ENCODE measurements around the gene TUBGCP2. TPM values are rescaled to one million over a fixed set of nuclear protein-coding genes. Genes with fewer than 3 reads are reported as not detected.

The TUBGCP2 gene, protein sequence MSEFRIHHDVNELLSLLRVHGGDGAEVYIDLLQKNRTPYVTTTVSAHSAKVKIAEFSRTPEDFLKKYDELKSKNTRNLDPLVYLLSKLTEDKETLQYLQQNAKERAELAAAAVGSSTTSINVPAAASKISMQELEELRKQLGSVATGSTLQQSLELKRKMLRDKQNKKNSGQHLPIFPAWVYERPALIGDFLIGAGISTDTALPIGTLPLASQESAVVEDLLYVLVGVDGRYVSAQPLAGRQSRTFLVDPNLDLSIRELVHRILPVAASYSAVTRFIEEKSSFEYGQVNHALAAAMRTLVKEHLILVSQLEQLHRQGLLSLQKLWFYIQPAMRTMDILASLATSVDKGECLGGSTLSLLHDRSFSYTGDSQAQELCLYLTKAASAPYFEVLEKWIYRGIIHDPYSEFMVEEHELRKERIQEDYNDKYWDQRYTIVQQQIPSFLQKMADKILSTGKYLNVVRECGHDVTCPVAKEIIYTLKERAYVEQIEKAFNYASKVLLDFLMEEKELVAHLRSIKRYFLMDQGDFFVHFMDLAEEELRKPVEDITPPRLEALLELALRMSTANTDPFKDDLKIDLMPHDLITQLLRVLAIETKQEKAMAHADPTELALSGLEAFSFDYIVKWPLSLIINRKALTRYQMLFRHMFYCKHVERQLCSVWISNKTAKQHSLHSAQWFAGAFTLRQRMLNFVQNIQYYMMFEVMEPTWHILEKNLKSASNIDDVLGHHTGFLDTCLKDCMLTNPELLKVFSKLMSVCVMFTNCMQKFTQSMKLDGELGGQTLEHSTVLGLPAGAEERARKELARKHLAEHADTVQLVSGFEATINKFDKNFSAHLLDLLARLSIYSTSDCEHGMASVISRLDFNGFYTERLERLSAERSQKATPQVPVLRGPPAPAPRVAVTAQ
- total RNA-seq = 50.1 and 55.9 TPM in 2 replicates

DNA sequence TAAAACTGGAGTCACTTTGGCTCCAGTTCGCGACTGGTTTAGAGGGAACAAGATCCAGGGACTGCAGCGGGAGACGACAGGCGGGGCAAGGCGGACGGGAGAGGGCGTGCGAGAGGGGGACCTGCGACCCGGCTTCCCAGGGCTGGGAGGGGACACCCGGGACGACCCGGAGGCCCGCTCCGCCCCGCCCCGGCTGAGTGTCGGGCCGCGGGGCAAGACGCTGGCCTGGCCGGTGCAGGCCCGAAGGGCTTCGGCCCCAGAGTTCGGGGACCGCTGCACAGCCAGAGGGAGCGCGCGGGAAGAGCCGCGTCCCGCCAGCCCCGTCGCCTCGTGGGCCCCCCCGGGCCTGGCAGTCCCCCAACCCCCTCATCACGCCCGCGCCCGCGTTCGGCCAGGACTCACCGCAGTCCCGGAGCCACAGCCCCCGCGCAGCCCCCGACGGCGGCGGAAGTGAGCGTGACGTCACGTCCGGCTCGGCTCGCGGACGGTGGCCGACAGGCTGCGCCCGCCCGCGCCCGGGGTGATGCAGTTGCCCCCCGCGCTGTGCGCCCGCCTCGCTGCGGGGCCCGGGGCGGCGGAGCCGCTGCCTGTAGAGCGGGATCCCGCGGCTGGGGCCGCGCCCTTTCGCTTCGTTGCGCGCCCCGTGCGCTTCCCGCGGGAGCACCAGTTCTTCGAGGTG lies at the start of gene TUBGCP2, which contains the start of gene ZNF511:
Gene TUBGCP2, minus strand, starts transcription at position 452 of the 679 bp plus-strand sequence. CDS start 5,931 bp downstream, outside the sequence.
Gene ZNF511, plus strand, starts transcription at position 494 of the 679 bp plus-strand sequence. Its CDS starts 30 bp downstream, at position 524.

DNA sequence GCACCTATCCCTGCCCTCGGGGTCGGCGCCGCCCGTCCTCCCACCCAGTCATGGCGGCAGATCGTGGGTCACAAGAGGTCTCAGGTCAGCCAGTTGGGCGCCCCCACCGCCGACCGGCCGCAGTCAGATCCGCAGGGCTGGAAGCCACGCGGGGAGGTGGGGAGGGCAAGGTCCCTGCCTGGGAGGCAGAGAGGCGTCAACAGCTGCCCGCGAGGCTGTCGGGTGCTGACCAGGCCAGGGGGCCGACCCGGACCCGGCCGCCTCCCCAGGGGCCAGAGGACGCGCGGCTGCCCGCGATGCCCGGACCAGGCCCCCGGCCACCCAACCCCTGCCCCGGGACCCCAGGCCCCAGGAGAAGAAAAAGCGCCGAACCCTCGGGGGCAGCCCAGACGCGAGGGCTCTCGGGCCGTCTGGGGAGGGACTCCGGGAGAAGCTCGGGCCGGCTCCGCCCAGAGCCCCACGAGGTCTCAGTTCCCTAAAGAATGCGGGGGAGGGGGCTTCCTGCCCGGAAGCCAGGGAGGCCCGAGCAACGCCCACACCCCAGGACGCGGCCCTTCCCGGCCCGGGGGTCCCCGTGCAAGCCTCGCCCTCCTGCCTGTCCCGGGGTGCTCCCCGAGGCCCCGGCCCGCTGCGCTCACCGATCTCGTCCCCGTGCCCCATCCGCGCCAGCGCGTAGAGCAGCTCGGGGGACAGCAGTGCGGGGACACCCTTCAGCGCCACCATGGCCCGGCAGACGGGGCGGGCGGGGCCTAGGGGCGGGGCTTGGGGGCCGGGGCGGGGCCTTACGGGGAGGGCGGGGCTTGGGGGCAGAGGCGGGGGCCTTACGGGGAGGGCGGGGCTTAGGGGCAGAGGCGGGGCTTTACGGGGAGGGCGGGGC lies 48.9 kb upstream of the TUBGCP2 start, which contains the start of gene FUOM:
Gene FUOM, minus strand, starts transcription at position 735 of the 877 bp plus-strand sequence. Its CDS starts 12 bp downstream, at position 723.

DNA sequence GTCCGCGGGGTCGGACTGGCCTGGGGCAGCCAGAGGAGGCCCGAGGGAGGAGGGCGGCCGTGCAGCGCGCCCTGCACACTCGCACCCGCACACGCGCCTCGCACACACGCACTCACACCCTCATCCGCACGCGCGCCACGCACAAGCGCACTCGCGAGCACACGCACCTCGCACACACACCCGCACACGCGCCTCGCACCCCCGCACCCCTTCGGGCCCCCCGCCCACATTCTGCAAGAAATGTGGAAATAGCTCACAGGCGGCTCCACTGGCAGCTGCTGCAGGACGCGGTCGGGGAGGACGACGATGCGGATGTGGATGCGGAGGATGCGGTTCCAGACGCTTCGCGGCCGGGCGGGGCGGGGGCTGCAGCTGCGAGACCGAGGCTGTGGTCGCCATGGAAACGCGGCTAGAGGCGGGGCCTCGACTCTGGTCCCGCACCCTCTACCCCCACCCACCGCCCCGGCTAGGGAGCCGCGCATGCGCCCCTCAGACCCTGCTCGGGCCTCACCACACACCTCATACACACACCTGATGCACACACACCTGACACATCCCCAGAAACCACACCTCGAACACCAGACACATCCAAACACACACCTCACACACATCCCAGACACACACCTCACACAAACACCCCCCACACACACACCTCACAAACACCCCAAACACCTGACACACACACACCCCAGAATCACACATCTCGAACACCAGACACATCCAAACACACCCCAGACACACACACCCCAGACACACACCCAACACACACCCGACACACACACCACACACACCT lies 28.1 kb upstream of the TUBGCP2 start, which contains the start of gene CALY:
Gene CALY, minus strand, starts transcription at position 320 of the 793 bp plus-strand sequence. CDS start 7,907 bp downstream, outside the sequence.

DNA sequence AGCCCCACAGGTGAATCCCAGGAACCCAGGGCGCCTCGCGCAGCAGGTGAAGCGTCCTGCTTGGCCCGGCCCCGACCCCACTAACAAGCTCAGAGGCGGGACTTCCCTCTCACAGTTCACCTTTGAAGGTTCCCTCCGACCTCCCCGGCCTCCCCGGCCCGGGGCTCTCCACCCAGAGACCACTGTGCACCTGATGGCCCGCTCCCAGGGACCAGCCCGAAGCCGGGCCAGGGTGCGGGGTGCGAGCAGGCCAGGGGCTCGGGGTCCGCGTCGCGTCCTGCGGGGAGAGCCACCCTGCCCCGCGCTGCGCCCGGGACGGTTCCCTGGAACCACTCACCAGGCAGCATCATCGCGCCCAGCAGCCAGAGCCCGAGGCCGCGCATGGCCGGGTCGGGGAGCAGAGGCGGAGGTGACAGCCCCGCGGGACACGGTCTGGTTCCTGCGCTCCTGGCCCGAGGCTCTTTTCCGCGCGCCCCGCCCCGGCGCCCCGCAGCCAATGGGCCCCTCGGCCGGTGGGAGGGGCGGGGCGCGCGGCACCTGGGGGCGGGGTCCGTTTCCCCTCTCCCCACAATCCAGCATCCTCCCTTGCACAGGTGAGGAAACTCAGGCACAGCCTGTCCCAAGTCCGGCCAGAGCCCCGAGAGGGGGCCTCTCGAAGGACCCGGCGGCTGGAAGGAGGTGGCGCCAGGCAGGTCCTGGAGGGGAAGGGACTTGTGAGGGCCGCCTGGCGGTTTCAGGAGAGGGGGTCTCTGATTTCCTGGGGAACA lies 32.1 kb downstream of the TUBGCP2 start, which contains the start of gene ADAM8:
Gene ADAM8, minus strand, starts transcription at position 434 of the 767 bp plus-strand sequence. Its CDS starts 51 bp downstream, at position 383.

DNA sequence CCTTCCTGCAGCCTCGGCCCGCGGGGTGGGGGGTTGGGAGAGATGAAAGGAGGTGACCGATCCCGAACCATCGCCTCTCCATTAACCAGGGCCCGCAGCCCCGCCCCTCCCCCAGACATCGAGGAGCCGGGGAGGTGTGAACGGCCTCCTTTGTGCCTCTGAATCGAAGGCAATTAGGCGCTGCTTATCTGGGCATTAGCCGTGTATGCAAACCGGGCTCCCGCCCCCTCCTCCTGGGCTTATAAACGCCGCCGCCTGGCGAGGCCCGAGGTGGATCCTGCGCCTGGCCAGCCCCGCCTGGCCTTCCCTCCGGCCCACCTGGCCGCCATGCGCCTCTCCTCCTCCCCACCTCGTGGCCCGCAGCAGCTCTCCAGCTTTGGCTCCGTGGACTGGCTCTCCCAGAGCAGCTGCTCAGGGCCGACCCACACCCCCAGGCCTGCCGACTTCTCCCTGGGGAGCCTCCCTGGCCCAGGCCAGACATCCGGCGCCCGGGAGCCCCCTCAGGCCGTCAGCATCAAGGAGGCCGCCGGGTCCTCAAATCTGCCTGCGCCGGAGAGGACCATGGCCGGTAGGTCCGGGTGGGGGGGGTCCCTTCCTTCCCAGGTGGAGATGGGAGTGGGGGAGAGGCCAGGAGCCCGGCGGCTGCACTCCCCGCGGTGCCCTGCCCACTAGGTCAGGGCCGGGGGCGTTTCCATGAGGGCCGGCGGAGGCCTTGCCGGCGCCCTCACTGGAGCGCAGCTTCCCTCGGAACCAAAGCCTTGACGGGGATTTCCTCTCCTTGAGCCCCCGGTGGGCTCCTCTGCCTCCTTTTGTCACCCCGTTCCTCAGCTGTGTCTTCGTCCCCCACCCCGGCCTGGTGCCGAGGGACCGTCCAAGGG lies 70.8 kb downstream of the TUBGCP2 start, which contains the start of gene VENTX:
Gene VENTX, plus strand, starts transcription at position 268 of the 878 bp plus-strand sequence. Its CDS starts 60 bp downstream, at position 328.

DNA sequence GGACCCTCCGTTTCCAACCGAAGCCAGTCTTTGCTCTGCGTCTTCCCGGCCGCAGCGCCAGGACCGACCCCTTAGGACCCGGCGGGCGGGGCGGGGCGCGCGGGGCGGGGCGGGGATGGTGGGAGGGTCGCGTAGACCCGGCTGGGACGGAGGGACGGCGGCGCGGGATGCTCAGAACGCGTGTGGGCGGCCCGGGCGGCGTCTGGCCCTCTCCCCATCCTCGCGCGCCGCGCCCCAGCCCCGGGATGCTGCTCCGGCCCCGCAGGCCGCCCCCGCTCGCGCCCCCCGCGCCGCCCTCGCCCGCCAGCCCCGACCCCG lies 78.7 kb downstream of the TUBGCP2 start, which contains the start of gene UTF1:
Gene UTF1, plus strand, starts transcription at position 174 of the 318 bp plus-strand sequence. Its CDS starts 72 bp downstream, at position 246.

Other genes starting within 250 kb of the TUBGCP2 start
- gene ADGRA1, start 220.9 kb downstream of the TUBGCP2 start, total RNA-seq = not detected in 2 replicates
- under 0.01 and 0.21 TPM in 2 replicates for gene KNDC1, start 148.7 kb downstream of the TUBGCP2 start, total RNA-seq
- not detected in 2 replicates for gene UTF1, start 78.7 kb downstream of the TUBGCP2 start, total RNA-seq
- not detected in 2 replicates for gene VENTX, start 71.0 kb downstream of the TUBGCP2 start, total RNA-seq
- gene ADAM8, start 32.0 kb downstream of the TUBGCP2 start, total RNA-seq = 17.5 and 147 TPM in 2 replicates
- 19.5 and 24.1 TPM in 2 replicates for gene ZNF511, start within 50 bp of the TUBGCP2 start, total RNA-seq
- gene CALY, start 28.0 kb upstream of the TUBGCP2 start, total RNA-seq = not detected in 2 replicates
- not detected in 2 replicates for gene PRAP1, start 38.5 kb upstream of the TUBGCP2 start, total RNA-seq
- gene FUOM, start 49.1 kb upstream of the TUBGCP2 start, total RNA-seq = 9.4 and 28.2 TPM in 2 replicates
- gene ECHS1, start 64.5 kb upstream of the TUBGCP2 start, total RNA-seq = 64.6 and 75.9 TPM in 2 replicates
- gene PAOX, start 70.4 kb upstream of the TUBGCP2 start, total RNA-seq = 4.0 and 21.0 TPM in 2 replicates
- 17.9 and 25.8 TPM in 2 replicates for gene MTG1, start 85.3 kb upstream of the TUBGCP2 start, total RNA-seq
- under 0.01 TPM in 1 of 2 replicates, not detected in the other for gene SPRN, start 115.8 kb upstream of the TUBGCP2 start, total RNA-seq
- 0.43 and 1.4 TPM in 2 replicates for gene SCART1, start 145.1 kb upstream of the TUBGCP2 start, total RNA-seq
- 2.1 and 2.7 TPM in 2 replicates for gene CYP2E1, start 218.5 kb upstream of the TUBGCP2 start, total RNA-seq

Measured in tracheal epithelial cell (primary cell).